Measurements from ENCODE around the gene TPST2.

TPST2 gene

DNA sequence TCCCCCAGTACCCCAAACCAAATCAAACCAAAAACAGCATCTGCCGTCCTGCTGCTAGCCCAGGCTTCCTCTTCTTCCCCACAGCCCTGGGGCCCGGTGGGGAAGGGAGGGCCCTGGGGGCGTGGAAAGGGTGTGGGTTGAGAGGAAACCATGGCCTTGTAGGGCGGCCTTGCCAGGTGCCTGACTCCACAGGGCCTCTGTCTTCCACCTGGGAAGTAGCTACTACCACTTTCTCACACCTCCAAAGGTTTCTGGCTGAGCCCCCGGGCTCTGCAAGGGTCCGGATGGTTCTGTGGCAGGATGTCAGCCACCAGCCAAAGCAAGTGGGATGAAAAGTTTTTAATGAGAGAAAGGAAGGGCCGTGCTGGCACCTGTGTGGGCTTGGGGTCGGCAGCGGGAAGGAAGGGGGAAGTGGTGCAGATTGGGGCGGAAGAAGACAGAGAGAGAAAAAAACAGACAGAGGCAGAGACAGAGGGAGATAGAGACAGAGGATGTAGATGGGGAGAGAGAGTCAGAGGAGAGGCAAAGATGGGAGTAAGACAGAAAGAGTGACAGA, 10.5 kb downstream of the TPST2 start:
- DNase-seq = no peak

DNA sequence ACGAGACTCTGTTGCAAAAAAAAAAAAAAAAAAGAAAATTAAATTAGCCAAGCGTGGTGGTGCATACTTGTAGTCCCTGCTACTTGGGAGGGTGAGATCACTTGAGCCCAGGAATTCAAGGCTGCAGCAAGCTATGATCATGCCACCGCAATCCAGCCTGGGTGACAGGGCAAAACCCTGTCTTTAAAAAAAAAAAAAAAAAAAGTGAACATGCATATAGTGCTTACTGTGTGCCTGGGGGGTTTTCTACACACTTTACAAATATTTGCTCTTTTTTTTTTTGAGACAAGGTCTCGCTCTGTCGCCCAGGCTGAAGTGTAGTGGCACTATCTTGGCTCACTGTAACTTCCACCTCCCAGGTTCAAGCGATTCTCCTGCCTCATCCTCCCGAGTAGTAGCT, 12.9 kb downstream of the TPST2 start:
- no peak for DNase-seq

DNA sequence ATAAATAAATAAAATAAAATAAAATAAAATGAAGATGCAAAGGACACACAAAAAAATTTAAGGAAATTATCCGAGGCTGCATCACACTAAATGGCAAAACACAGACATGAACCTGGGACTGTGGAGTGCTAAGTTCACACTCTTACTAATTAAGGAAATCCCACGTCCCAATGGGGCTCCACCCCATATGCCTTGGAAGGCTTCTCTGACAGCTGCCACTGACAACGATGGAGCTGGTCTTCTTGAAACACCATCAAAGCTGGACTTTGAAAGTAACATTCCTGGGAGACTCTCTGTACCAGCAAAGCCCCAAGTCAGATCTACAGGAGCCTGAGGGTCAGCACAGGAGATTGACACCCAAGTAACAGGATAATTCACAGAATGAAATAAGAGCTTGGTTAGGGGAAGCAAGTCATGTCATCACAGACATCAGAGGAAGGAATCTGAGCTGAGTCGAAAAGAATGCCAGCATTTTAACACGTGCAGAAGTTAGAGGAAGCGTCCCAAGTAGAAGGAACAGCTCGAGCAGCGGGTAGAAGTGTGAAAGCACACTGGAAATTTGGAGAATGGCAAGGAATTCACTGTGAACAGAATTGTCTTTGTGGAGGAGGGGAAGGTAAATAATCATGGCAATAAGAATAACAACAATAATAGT, 13.8 kb downstream of the TPST2 start:
- DNase-seq = no peak

DNA sequence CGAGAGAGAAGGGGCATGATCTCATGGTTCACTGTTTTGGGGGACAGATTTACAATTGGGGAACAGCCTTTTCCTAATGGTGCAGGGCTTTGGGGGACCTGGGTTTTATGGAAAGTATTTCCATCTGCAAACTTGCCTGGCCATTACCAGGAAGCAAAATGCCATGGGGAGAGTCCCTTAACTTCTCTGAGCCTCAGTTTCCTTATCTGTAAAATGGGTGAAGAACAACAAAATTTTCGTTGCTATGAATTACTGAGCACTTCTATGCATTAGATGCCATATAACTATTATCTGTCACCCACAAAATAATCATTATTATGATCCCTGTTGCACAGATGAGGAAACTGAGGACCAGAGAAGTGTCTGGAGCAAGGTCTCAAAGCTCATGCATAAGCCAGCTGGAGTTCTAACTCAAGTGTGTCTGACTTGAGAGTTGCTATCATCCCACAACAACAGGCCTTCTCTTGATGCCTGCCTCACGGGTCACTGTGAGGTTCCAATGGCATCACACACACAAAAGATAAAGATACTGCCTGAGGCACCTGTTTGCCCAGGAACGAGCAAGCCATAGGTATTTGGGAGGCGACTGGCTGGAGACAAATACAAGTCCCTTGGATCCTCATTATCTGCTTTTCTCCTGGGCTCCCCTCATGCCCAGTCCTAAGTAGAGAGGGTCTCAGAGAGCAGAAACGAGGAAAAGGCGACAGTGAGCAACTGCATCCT, 15.8 kb downstream of the TPST2 start:
- no peak for DNase-seq

DNA sequence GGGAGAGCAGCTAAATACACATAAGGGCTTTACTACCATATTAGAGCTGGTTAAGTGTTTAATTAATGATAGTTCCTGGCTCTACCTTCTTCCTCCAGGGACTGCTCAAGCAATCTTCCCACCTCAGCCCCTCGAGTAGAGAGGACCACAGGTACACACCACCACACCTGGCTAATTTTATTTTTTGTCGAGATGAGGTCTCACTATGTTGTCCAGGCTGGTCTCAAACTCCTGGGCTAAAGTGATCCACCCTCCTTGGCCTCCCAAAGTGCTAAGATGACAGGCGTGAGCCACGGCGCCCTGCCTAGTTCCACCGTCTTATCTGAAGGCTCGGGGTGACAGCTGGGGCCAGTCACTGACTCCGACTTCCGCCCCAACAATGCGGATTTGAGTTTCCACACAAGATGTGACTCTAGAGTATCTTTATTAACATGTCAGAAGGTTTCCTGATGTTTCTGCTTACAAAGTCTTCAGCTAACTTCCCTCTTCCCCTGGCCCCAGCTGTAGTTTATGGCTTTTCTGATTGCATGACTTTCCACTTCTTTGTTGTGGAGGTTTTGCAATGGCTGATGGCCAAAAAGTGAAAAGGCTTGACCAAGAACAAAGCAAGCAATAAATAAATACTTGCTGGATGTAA, 16.8 kb downstream of the TPST2 start:
- no peak for DNase-seq

DNA sequence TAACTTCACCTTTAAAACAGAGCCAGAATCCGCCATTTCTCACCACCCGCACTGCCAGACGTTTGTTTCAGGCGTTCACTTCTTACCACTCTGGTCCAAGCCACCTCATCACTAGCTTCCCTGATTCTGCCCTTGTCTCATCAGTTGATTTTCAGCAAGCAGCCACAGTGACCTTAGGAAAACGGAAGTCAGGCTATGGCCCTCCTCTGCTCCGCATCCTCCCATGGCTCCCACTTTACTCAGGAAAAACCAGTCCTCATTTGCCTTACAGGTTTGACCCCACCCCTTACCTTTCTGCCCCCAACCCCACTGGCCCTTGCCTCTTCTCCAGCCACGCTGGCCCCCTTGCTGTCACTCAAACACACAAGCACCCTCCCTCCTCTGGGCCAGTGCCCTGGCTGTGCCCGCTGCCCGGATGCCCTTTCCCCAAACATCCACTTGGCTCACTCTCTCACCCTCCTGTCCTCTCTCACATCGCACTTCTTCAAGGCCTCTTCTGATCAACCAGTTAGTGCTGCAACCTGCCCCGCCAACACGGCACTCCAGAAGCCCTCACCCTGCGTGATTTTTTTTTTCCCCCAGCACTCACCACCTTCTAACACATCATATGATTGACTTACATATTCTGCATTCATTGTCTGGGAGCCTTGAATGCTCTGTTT, 18.9 kb downstream of the TPST2 start:
- DNase-seq = no peak

DNA sequence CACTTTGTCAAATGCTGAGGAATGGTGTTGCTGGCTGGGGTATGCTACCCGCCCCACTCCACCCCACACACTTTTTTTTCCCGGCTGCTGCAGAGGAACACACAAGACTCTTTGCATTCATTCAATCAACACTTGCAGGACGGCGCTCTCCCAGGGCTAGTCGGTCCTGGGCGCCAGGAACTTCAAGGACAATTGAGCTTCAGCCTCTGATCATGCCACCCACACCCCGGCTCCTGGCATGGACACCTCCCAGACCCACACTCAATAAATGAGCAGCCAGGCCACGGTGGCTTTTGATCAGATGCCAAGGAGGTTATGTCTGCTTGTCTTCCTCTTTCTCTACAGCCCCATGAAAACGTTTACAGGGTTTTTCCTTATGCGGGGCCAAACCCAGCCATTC, 19.8 kb downstream of the TPST2 start:
- no peak for DNase-seq

DNA sequence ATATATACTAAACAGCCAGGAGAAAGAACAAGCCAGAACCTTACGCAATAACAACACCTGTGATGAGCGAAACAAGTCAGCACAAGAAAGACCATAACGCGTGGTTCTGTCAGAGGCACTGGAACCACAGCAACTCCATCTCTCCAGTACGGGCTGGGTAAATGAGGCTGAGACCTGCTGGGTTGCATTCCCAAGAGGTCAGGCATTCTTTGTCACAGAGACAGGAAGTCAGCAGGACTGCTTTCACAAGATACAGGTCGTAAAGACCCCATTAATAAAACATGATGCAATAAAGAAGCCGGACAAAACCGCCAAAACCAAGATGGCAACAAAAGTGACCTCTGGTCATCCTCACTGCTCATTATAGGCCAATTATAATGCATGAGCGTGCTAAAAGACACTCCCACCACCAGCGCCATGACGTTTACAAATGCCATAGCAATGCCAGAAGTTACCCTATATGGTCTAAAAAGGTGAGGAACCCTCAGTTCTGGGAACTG, 21.7 kb downstream of the TPST2 start:
- DNase-seq = no peak

DNA sequence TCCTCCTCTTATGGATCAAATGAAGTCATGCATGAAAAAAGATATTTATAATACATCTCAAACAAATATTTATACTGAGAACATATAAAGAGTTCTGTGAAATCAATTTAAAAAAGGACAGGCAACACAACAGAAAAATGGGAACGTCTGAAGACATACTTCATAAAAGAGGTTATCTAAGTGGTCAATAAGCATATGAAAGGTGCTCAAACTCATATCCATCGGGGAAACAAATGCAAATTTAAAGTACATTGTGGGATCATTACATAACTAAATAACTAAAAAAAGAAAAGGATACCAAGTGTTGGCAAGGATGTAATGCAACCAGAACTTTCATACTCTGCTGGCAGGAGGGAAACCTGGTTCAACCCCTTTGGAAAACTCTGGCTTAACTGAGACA, 22.3 kb downstream of the TPST2 start:
- DNase-seq = no peak

DNA sequence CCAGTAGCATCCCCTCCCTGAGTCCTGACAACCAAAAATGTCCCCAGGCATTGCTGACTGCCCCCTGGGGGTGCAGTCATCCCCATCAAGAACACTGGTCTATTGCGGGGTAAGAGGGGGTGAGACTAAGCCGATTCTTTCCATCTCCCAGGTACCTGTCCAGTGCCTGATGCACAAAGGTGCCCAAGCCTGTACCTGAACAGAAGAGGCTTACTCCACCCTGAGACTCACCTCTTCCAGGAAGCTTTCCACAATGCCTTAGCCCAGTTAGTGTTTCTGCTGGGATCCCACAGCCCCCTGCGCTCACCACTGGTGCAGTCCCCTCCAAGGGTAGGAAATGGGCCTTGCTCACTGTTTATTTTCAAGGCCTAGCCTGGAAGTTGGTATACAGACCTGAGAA, 22.9 kb downstream of the TPST2 start:
- DNase-seq = no peak

DNA sequence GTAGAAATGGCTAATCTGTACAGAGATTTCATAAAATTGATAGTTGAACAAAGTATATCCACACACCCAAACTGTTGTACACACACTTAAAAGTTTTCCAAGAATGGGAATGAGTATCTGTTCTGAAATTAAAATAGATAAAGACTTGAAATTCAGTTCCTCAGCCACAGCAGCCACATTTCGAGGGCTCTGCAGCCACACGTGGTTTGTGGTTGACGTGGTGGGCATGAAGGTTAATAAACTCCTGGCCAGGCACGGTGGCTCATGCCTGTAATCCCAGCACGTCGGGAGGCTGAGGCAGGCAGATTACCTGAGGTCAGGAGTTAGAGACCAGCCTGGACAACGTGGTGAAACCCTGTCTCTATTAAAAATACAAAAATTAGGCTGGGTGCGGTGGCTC, 24.0 kb downstream of the TPST2 start:
- no peak for DNase-seq

DNA sequence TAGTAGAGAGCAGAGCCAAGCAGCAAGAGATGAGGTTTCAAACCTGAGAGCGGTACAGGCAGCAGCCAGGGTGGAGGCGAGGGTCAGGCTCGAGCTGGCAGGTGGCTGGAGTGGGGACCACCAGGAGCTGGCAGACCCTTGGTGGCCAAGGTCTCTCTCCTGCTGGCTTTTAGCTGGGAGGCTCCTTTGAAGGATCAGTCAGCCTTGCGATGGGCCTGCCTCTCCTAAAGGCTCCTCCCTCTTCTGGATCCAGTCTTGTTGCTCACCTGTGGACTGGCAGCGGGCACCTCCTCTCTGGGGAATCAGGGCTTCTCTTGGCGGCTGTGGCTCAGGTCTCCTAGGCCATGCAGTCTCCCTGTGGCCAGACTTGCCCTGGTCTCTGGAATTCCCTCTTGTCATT, 24.8 kb downstream of the TPST2 start:
- no peak for DNase-seq

DNA sequence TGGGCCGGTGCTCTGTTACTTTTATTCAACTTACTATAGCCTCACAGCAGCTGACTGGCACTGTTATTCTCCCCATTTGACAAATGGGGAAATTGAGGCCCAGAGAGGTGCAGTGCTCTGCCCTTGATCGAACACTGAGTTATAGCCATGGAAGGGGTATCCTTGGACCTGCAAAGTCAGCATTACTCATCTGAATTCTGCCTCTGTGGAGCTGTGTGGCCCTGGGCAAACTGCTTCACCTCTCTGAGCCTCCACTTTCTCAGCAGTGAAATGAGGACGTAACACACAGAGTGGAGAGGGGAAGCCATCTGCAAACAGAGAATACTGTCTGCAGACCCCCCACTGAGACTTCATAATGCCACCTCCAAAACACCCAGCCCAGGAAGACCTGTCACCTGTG, 25.3 kb downstream of the TPST2 start:
- no peak for DNase-seq

DNA sequence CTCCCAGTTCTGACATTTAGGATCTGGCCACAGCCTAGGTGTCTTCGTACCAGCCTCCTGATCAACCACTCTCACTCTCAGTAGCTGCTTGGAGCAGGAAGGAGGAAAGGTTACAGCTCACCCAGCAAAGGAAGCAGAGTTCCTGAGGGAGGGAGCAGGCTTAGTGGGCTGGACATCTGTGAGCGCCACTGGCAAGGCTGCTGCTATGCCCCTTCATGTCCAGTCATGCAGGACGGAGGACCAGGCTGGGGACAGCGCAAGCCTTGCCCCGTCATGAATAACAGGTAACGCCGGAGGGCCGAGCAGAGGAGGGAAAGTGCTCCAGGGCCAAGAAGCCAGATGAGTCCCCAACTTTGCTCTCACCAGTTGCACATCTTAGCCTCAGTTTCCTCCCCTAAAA, 25.8 kb downstream of the TPST2 start:
- no peak for DNase-seq

DNA sequence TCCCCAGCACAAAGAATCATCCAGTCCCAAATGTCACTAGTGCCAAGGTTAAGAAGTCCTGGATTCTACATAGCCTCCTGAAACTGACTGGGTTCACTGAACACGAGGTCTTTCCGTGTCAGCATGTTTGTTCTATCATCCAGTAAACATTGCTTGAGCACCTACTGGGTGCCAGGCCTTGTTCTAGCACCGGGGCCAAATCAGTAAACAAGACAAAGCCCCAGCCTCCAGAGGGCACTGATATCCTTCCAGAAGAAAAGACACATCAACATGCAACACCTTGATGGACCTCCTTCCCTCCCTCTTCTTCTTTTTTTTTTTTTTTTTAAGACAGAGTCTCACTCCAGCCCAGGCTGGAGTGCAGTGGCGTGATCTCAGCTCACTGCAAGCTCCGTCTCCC, 26.9 kb downstream of the TPST2 start:
- DNase-seq = no peak

DNA sequence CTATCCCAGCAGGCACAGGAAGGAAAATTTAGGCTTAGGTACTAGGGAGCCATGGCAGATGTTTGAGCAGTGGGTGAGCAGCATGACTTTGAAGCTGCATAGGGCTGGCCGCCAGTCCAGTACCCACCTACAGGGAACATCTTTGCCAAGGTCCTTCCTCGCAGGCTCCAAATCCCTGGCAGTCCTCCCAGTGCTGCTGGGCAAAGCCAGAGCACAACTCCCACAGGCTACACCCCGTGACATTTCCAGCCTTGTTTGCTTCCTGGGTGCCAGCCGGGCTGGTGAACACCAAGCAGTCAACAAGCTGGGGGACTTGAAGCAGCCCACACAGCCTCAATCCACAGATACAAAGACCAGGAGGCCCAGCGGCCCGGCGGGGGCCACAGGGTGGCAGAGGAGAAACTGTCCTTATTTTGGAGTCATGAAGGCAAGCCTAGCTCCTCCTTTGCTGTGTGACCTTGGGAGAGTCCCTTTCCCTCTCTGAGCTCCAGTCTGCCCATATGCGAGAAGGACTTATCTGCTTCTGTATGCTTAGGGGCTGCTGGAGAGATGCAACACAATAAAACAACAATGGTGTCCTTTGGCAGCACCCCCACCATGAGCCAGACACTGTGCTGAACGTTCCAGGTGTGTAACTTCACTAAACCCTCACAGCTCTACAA, 28.0 kb downstream of the TPST2 start:
- no peak for DNase-seq

DNA sequence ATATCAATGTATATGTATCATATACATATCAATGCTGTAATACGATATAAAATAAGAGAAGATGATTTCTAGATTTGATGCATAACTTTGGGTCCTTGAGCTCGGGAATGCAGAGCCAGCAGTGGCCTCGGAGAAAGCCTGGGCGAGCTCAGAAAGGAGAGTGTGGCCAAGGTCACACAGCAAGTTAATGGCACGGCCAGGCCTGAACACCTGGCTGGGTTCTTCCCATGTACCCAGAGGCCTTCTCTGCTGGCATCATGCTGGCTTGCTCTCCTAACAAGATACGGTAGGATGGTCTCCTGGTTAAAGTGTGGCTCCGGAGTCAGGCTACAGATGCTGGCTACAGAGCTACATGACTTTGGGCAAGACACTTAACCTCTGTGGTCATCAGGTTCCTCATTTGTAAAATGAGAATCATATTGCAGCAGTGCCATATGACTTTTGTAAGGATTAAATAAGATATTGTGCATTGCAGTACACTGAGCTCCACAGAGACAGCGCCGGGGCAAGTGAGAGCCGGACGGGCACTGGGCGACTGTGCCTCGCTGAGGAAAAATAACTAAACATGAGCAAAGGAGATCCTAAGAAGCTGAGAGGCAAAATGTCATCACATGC, 29.9 kb downstream of the TPST2 start:
- DNase-seq = no peak

DNA sequence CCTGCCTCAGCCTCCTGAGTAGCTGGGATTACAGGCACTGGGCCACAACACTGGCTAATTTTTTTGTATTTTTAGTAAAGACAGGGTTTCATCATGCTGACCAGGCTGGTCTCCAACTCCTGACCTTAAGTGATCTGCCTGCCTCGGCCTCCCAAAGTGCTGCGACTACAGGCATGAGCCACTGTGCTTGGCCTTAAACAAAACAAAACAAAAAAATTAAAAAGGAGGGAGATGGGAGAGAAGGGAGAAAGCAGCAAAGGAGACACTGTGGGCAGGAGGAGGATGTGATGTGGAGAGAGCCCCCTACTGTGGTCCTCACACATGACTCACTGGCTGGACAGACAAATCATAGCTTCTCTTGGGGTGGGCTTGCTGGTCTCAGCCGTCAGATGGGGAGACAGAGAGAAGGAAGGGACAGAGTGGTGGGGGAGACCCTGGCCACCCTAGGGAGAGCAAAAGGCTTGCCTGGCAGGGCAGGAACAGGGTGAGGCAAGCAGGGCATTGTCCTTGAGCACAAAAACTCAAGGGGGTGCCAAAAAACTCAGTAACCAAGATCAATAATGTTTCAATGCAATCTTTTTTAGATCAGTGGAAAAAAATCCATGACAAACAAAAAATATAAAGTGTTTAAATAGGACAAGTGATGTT, 31.6 kb downstream of the TPST2 start:
- DNase-seq = no peak

DNA sequence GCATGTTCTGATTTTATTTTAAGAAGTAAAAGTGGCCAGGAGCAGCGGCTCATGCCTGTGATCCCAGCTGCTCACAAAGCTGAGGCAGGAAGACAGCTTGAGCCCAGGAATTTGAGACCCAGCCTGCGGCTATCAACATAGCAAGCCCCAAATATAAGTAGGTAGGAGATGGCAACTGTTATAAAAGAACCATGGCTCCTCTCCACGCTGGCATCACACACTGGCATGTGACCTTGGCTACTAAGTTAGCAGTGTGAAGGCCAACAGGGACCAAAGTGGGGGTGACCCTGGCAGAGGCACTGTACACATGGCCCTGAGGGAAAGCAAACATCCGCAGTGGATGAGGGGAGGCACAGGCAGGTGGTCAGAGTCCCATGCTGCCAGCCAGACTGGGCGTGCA, 33.0 kb downstream of the TPST2 start:
- no peak for DNase-seq

DNA sequence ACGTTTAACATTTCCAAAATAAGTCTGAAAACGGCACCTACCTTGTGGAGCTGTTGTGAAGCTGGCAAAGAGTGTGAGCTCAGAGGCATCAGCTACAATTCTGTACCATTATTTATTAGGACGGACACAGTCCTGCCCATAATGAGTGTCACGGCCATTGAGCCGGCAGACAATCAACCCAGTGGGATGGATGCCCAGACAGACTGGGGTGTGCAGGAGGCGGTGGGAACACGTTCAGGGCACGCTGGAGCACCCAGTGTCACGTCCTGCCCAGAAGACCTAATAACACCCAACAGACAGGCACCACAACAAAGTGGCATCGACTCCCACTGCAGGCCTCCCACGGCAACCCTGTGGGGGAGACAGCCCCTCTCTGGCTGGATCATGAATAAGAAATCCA, 34.5 kb downstream of the TPST2 start:
- DNase-seq = no peak

DNA sequence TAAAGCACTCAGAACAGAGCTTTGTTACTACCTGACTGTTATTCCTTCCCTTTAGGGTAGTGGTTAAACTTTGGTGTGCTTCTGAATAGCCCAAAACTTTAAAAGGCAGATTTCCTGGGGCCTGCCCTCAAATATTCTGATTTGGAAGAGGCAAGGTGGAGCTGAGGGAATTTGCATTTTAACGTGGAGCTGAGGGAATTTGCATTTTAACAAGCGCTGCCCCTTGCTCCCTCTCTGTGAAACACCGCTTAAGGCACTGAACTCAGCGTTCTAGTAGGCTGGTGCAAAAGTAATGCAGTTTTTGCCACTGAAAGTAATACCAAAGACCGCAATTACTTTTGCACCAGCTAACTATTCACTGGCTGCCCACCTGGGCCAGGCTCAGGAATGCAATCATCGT, 35.0 kb downstream of the TPST2 start:
- DNase-seq = no peak

Measured in SHP77 treated with DMSO at 0.1 percent for 48 hours (cell line).